Measurements from ENCODE around the gene FGFR2. TPM values are rescaled to one million over a fixed set of nuclear protein-coding genes. Genes with fewer than 3 reads are reported as not detected.
A peak's percentile ranks its signal among the peaks of the same experiment; 100 is the strongest.

Gene FGFR2
- total RNA-seq, 1 experiment from 2014 or later = 135 TPM

- no peak for DNase-seq
- Histone ChIP-seq H3K79me2 (ENCODE audit: insufficient read depth, low read length) (peaks cover 15% of the 10 kb centered on the region; the same call in 1 of the 2 replicates), H2BK5ac (ENCODE audit: insufficient read length, low read length) (no peak overlapping the region), H3K79me1 (ENCODE audit: insufficient read depth, low read depth, low read length, poor library complexity, severe bottlenecking) (peaks cover 10% of the 10 kb centered on the region), H3K4me1 (ENCODE audit: insufficient read depth, low read length) (peaks cover 24% of the 10 kb centered on the region), H2BK120ac (ENCODE audit: low read depth, low read length, poor library complexity, severe bottlenecking) (no peak overlapping the region), H4K5ac (ENCODE audit: insufficient read length, low read depth, low read length) (no peak overlapping the region), H3K14ac (ENCODE audit: insufficient read depth, low read length) (no peak overlapping the region), H3T11ph (ENCODE audit: low read length) (no peak overlapping the region), H2BK12ac (ENCODE audit: insufficient read length, low read depth, low read length) (no peak overlapping the region), H4K91ac (ENCODE audit: insufficient read length, low read depth, low read length) (no peak overlapping the region), H3K9ac (ENCODE audit: extremely low read depth, insufficient read length, low read length) (no peak overlapping the region), H4K20me1 (ENCODE audit: control insufficient read depth, insufficient read depth, insufficient read length) (no peaks in the 10 kb centered on the region), H3K4me2 (ENCODE audit: insufficient read depth, insufficient read length, low read length) (peak overlapping the region; percentile 28), H3K23me2 (ENCODE audit: insufficient read length, low read depth, low read length, poor library complexity, severe bottlenecking) (peaks cover 5% of the 10 kb centered on the region), H3K18ac (ENCODE audit: insufficient read length, low read depth, low read length) (no peak overlapping the region), H2BK15ac (ENCODE audit: low read depth, low read length) (no peak overlapping the region), H3K4ac (ENCODE audit: low read depth, low read length) (no peak overlapping the region), H3K23ac (ENCODE audit: insufficient read length, low read depth, low read length) (no peak overlapping the region), H2BK20ac (ENCODE audit: low read depth, low read length, poor library complexity, severe bottlenecking) (no peak overlapping the region), H3K27ac (ENCODE audit: insufficient read length, low read depth, low read length) (peak overlapping the region; percentile 58), H2AFZ (ENCODE audit: low read length) (no peak overlapping the region), H3K56ac (ENCODE audit: insufficient read length, low read depth, low read length) (no peak overlapping the region), H2AK5ac (ENCODE audit: insufficient read length, low read length) (no peak overlapping the region), H3K9me3 (ENCODE audit: control insufficient read depth, low read depth, low read length) (no peaks in the 10 kb centered on the region), H4K8ac (replicated peaks; ENCODE audit: insufficient read length, low read depth, low read length) (no peak overlapping the region), H3K27me3 (ENCODE audit: insufficient read depth, low read length) (no peaks in the 10 kb centered on the region)
- Mint-ChIP-seq H3K36me3 (ENCODE audit: insufficient read depth in 1 of 3, low read depth in 3 of 3) (peaks cover 50 to 71% (median 69%) of the 10 kb centered on the region in 3 experiments), H3K4me3 (peak overlapping the region; percentile 9 to 48; a peak in 4 of 5 replicates), H3K9me3 (no peaks in the 10 kb centered on the region; a peak in 1 of 5 replicates), H3K4me1 (peaks cover 87 to 92% of the 10 kb centered on the region in 2 experiments), H3K27ac (peak overlapping the region; percentile 71 to 98 (median 96)), H3K27me3 (ENCODE audit: low read depth) (no peaks in the 10 kb centered on the region)
- TF ChIP-seq, protein P1, sequence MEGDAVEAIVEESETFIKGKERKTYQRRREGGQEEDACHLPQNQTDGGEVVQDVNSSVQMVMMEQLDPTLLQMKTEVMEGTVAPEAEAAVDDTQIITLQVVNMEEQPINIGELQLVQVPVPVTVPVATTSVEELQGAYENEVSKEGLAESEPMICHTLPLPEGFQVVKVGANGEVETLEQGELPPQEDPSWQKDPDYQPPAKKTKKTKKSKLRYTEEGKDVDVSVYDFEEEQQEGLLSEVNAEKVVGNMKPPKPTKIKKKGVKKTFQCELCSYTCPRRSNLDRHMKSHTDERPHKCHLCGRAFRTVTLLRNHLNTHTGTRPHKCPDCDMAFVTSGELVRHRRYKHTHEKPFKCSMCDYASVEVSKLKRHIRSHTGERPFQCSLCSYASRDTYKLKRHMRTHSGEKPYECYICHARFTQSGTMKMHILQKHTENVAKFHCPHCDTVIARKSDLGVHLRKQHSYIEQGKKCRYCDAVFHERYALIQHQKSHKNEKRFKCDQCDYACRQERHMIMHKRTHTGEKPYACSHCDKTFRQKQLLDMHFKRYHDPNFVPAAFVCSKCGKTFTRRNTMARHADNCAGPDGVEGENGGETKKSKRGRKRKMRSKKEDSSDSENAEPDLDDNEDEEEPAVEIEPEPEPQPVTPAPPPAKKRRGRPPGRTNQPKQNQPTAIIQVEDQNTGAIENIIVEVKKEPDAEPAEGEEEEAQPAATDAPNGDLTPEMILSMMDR (conservative IDR thresholded peaks at IDR 0.05) = no peak
- no CpG with 5 or more reads among the region's 8 CpGs for WGBS (ENCODE audit: extremely low coverage, insufficient read length, low lambda C conversion rate)
Measured at GRCh38 chr10:121541450-121542120, 56.7 kb downstream of the FGFR2 start.

Data from H9 (cell line).